Esophagus muscularis mucosa (tissue), 4 donors: ENCODE results near the gene KIF22. TPM values are rescaled to one million over a fixed set of nuclear protein-coding genes. Genes with fewer than 3 reads are reported as not detected.
"Not testable (repeated sequence)": the region's sequence is repeated elsewhere in the genome, so short reads cannot be mapped to it uniquely, and the experiment has no call there.

ENCODE experiments used
- DNase-seq: peaks from one replicate; pipeline ENCODE4 v3.0.0-alpha.2; 2017; ENCODE audit errors: extremely low spot score
- H3K27ac ChIP-seq, 4 donors: fragments of 200-600 bp; sonication (generic); replicated peaks in 1 of 4; 1 replicate in 3 of 4; 2 replicates in 1 of 4; pipeline ENCODE4 v1.5.1; 2016 to 2019; ENCODE audit warnings: mild to moderate bottlenecking in 1 of 4
- H3K27me3 ChIP-seq, 4 donors: fragments of 200-600 bp; sonication (generic); one replicate each; pipeline versions ENCODE4 v1.5.1 to v1.6.0; 2016 to 2019
- H3K36me3 ChIP-seq, 4 donors: fragments of 200-600 bp; sonication (generic); one replicate each; pipeline ENCODE4 v1.5.1; 2016 to 2019
- H3K4me1 ChIP-seq, 4 donors: fragments of 200-600 bp; sonication (generic); one replicate each; pipeline ENCODE4 v1.5.1; 2016 to 2019
- H3K4me3 ChIP-seq, 4 donors: fragments of 200-600 bp; sonication (generic); 1 replicate in 2 of 4; 2 replicates in 2 of 4; pipeline ENCODE4 v1.5.1; 2016 to 2019; ENCODE audit warnings: mild to moderate bottlenecking in 4 of 4, moderate library complexity in 1 of 4
- H3K9me3 ChIP-seq, 4 donors: fragments of 200-600 bp; sonication (generic); 1 replicate in 3 of 4; 2 replicates in 1 of 4; pipeline ENCODE4 v1.5.1; 2016 to 2019
- CTCF ChIP-seq, 3 experiments: fragments of 200-600 bp in 2 of 3; fragments of 450-650 bp in 1 of 3; sonication (generic) in 2 of 3; IDR thresholded peaks; one replicate each; pipeline ENCODE4 v1.5.1; 2017 to 2019; ENCODE audit warnings: antibody characterized with exemption in 3 of 3, mild to moderate bottlenecking in 2 of 3, moderate library complexity in 1 of 3
- EP300 ChIP-seq: sonication (generic); formaldehyde crosslinking; IDR thresholded peaks from one replicate; pipeline ENCODE4 v1.6.1; 2017; ENCODE audit warnings: antibody characterized with exemption
- POLR2A ChIP-seq: fragments of 450-650 bp; IDR thresholded peaks from one replicate; pipeline ENCODE4 v1.6.1; 2017; ENCODE audit warnings: antibody characterized with exemption, moderate library complexity, mild to moderate bottlenecking, low read depth
- POLR2AphosphoS5 ChIP-seq, 2 donors: sonication (generic); formaldehyde crosslinking; IDR thresholded peaks; one replicate each; pipeline ENCODE4 v1.6.1; 2017; ENCODE audit warnings: antibody characterized with exemption in 2 of 2
- WGBS: methylation state at CpG from one replicate; pipeline ENCODE4 v1.1.5; 2018; 5-methylcytosine and 5-hydroxymethylcytosine counted together
- intact Hi-C: fragments of 100-400 bp; cut with DNase I; formaldehyde crosslinking; loops from one replicate; pipeline ENCODE4 v1.15.1; 2023
- total RNA-seq, 4 donors: library from RNA; depleted of rRNA; stranded (reverse); fragments of >200 nt; gene quantifications; one replicate each; pipeline versions ENCODE4 v1.1.0 to v1.2.1, GENCODE V29; 2016

Gene KIF22
- total RNA-seq, 4 donors from 2014 or later, result 10.8 to 12.3 (median 11.8) TPM

GRCh38 chr16:29775742-29776408, 14.7 kb upstream of the KIF22 start:
- DNase-seq, result no peak
- H3K27ac ChIP-seq, result no peak overlapping the region
- intact Hi-C loops, result no loop called here
- TF ChIP-seq EP300, result no peak
- no peak for TF ChIP-seq POLR2AphosphoS5 (IDR thresholded peaks at IDR 0.05)
- TF ChIP-seq POLR2A, result no peak
- TF ChIP-seq CTCF (IDR thresholded peaks at IDR 0.05), result no peak
- peaks cover 0 to 23% (median 0%) of the 10 kb centered on the region in 4 donors for H3K27me3 ChIP-seq
- H3K4me3 ChIP-seq, result no peak overlapping the region
- H3K4me1 ChIP-seq, result no peaks in the 10 kb centered on the region
- no peaks in the 10 kb centered on the region for H3K36me3 ChIP-seq
- no peaks in the 10 kb centered on the region for H3K9me3 ChIP-seq
- 67% methylated on average over 4 of the region's 4 CpGs for WGBS

DNA sequence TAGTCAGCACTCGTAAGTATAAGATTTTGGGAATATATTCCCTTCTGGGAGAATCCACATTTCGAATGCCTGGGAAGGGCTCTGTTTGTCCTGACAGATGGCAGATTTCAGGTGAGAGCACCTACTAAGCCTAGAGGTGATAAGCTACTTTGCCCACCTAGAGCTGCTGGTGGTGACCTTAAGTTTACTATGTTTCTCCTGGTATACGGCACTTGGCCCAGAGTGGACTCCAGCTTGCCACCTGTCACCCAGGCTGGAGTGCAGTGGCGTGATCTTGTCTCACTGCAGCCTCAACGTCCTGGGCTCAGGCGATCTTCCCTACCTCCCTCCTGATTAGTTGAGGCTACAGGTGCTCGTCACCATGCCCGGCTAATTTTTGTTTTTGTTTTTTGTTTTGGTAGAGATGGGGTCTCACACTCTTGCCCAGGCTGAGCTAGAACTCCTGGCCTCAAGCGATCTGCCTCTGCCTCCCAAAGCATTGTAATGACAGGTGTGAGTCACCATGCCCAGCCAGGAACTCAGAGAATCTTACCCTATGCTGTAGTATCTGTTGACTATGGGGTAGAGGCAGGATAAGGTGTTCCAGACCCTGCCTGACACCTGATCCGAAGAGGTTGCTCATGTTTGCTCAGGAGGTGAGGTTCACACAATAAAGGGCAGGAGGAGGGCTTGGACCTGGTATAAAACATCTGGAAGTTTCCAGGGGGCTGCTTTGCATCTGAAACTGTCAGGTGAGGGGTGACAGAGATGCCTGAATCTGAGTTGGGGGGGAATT, 12.8 kb upstream of the KIF22 start, which contains the start of gene ZG16:
ZG16 (plus strand) TSS at position 681 of the 775 bp plus-strand sequence. CDS start 1,011 bp downstream, outside the sequence.
- no peak within 1 kb of the TSS for H3K4me3 ChIP-seq
- no peaks in the 10 kb centered on the region for H3K9me3 ChIP-seq
- no peak within 1 kb of the TSS for H3K27ac ChIP-seq
- DNase-seq, result no peak
- intact Hi-C loops, result no loop called here
- no peaks in the 10 kb centered on the region for H3K4me1 ChIP-seq
- H3K36me3 ChIP-seq, result no peaks in the 10 kb centered on the region
- peaks cover 0 to 23% (median 0%) of the 10 kb centered on the region in 4 donors for H3K27me3 ChIP-seq
- 84% methylated on average over 10 of the region's 10 CpGs for WGBS
- TF ChIP-seq CTCF (IDR thresholded peaks at IDR 0.05) (no peak), POLR2A (no peak), EP300 (no peak), POLR2AphosphoS5 (IDR thresholded peaks at IDR 0.05) (no peak)

DNA sequence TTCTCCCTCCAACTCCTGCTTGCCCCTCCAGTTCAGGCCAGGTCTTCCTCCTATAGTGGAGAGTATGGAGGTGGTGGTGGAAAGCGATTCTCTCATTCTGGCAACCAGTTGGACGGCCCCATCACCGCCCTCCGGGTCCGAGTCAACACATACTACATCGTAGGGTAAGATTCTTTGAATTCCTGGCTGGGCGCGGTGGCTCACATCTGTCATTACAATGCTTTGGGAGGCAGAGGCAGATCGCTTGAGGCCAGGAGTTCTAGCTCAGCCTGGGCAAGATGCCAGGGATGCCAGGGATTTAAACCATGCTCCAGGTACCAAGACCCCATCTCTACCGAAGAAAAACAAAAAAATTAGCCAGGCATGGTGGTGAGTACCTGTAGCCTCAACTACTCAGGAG, 11.1 kb upstream of the KIF22 start:
- Histone ChIP-seq H3K9me3 (no peaks in the 10 kb centered on the region), H3K27ac (no peak overlapping the region), H3K36me3 (no peaks in the 10 kb centered on the region), H3K4me1 (no peaks in the 10 kb centered on the region), H3K27me3 (peaks cover 0 to 23% (median 0%) of the 10 kb centered on the region in 4 donors), H3K4me3 (no peak overlapping the region)
- DNase-seq, result no peak
- intact Hi-C loops, result no loop called here
- TF ChIP-seq CTCF (IDR thresholded peaks at IDR 0.05), result no peak
- no peak for TF ChIP-seq EP300
- TF ChIP-seq POLR2A, result no peak
- no peak for TF ChIP-seq POLR2AphosphoS5 (IDR thresholded peaks at IDR 0.05)
- WGBS, result 100% methylated on average over 2 of the region's 10 CpGs

GRCh38 chr16:29783094-29783953, 7.2 kb upstream of the KIF22 start:
- not testable (repeated sequence) for H3K4me3 ChIP-seq, DNase-seq, H3K36me3 ChIP-seq, H3K27ac ChIP-seq, H3K9me3 ChIP-seq
- Histone ChIP-seq H3K4me1 (peaks cover 5 to 11% (median 10%) of the 10 kb centered on the region in 4 donors), H3K27me3 (peaks cover 0 to 23% (median 0%) of the 10 kb centered on the region in 4 donors)
- intact Hi-C loops, result loop anchor here (10.0 kb wide), 2 partner anchors 49 to 79 kb away; no protein-coding TSS in a partner anchor
- WGBS, result 80% methylated on average over 13 of the region's 13 CpGs
